ENCODE data around the gene TDRD10.

DNA sequence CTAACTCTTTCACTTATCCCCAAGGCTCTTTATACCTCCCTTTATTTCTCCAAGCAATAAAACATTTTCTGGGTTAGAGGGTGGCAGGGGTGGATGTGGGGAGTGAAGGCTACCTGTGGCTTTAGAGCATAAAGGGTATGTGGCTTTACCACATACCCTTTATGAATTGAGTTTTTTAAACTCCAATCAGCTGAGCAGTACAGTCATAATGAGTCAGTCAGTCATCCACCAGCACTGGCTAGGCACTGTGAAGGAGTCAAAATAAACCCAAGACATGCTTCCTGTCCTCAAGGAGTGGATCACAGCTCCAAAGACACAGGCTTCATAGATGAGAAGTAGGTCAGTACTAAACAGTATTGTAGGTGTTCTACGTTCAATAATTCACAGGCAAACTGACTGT, 2.6 kb upstream of the TDRD10 start:
- TF ChIP-seq, protein P1, sequence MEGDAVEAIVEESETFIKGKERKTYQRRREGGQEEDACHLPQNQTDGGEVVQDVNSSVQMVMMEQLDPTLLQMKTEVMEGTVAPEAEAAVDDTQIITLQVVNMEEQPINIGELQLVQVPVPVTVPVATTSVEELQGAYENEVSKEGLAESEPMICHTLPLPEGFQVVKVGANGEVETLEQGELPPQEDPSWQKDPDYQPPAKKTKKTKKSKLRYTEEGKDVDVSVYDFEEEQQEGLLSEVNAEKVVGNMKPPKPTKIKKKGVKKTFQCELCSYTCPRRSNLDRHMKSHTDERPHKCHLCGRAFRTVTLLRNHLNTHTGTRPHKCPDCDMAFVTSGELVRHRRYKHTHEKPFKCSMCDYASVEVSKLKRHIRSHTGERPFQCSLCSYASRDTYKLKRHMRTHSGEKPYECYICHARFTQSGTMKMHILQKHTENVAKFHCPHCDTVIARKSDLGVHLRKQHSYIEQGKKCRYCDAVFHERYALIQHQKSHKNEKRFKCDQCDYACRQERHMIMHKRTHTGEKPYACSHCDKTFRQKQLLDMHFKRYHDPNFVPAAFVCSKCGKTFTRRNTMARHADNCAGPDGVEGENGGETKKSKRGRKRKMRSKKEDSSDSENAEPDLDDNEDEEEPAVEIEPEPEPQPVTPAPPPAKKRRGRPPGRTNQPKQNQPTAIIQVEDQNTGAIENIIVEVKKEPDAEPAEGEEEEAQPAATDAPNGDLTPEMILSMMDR (conservative IDR thresholded peaks at IDR 0.05 in 1 of 2, IDR thresholded peaks at IDR 0.05 in 1 of 2; ENCODE audit: low read depth in 1 of 2, low read length in 2 of 2): no peak
- no peak for TF ChIP-seq EZH2 (IDR thresholded peaks at IDR 0.05; ENCODE audit: low read length, missing control alignments)

Data from fibroblast of lung (primary cell).